ENCODE results near the gene SRRM2. TPM values are rescaled to one million over a fixed set of nuclear protein-coding genes. Genes with fewer than 3 reads are reported as not detected.

The SRRM2 gene
- 100 to 1,000 TPM; 377 to 539 TPM for total RNA-seq

GRCh38 chr16:2752035-2752849, at the start of gene SRRM2:
Gene SRRM2, plus strand, starts transcription at chr16:2752638. Its CDS starts 3,727 bp downstream, at chr16:2756365.
- peaks cover 11% of the 10 kb centered on the region for H3K4me1 ChIP-seq
- no peaks in the 10 kb centered on the region for H3K27me3 ChIP-seq
- no peak for TF ChIP-seq CTCF (IDR thresholded peaks at IDR 0.05)
- no peaks in the 10 kb centered on the region for H3K36me3 ChIP-seq
- peak within 1 kb of the TSS; percentile 72 for H3K4me3 ChIP-seq
- H3K9me3 ChIP-seq: no peaks in the 10 kb centered on the region
- peak within 1 kb of the TSS; percentile 92 to 96 for H3K9ac ChIP-seq (ENCODE audit: low read depth in 2 of 2, low read length in 2 of 2)
- intact Hi-C loops (cut with DNase I): no loop called here
- peak; percentile 95 for DNase-seq
- H3K27ac ChIP-seq: peak within 1 kb of the TSS; percentile 95

DNA sequence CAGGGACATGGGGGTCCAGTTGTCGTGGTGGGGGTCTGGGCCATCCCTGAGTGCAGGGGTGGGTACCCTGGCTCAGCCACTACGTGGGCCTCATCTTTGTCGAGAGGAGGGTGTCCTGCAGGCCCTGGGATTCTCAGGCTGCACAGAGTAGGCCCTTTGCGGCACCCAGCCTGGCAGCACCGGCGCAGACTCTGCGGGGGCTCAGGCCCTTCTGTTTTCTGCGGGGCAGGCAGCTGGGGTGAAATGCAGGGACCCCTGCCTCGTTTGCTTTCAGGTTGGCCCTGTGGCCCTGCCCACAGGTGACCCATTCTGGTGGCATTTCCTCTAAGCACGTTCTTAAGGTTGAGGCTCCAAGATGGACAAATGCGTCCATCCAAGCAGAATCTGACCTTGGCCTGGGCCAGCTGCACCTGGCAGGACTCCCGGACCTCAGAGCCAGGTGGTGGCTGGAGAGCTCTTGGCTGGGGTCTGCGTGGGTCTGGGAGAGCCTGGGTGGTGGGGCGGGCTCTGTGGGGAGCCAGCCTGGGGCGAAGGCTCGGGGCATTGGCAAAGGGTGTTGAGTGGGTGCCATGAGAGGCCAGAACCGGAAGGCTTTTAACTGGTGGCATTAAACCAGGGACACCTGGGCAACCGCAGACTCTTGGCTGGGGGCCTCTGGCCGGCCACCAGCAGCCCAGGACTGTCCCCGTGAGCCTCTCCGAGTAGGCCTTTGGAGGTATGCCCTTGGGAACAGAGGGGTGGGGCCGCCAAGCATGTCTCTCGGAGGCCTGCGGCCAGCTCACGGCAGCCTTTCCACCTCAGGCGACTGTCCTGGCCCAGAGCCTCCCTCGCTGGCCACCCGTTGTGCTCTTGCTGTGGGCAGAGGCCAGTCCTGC, 49.3 kb upstream of the SRRM2 start:
- no peaks in the 10 kb centered on the region for H3K9me3 ChIP-seq
- H3K4me1 ChIP-seq: no peaks in the 10 kb centered on the region
- H3K27me3 ChIP-seq: no peaks in the 10 kb centered on the region
- no peak for DNase-seq
- TF ChIP-seq CTCF (IDR thresholded peaks at IDR 0.05): no peak
- peaks cover 16% of the 10 kb centered on the region for H3K36me3 ChIP-seq
- H3K27ac ChIP-seq: no peak overlapping the region
- intact Hi-C loops (cut with DNase I): no loop called here
- no peak overlapping the region for H3K9ac ChIP-seq (ENCODE audit: low read depth in 2 of 2, low read length in 2 of 2)
- H3K4me3 ChIP-seq: no peak overlapping the region

GRCh38 chr16:2704166-2704982, 48.1 kb upstream of the SRRM2 start:
- Histone ChIP-seq H3K27me3 (no peaks in the 10 kb centered on the region), H3K9ac (ENCODE audit: low read depth in 2 of 2, low read length in 2 of 2) (no peak overlapping the region), H3K27ac (no peak overlapping the region), H3K9me3 (no peaks in the 10 kb centered on the region), H3K36me3 (peaks cover 21% of the 10 kb centered on the region), H3K4me3 (no peak overlapping the region), H3K4me1 (no peaks in the 10 kb centered on the region)
- intact Hi-C loops (cut with DNase I): no loop called here
- TF ChIP-seq CTCF (IDR thresholded peaks at IDR 0.05): no peak
- no peak for DNase-seq

GRCh38 chr16:2704983-2705275, 47.5 kb upstream of the SRRM2 start:
- intact Hi-C loops (cut with DNase I): no loop called here
- no peak for DNase-seq
- H3K9me3 ChIP-seq: no peaks in the 10 kb centered on the region
- H3K27ac ChIP-seq: no peak overlapping the region
- no peaks in the 10 kb centered on the region for H3K27me3 ChIP-seq
- no peak for TF ChIP-seq CTCF (IDR thresholded peaks at IDR 0.05)
- H3K36me3 ChIP-seq: peaks cover 21% of the 10 kb centered on the region
- no peak overlapping the region for H3K9ac ChIP-seq (ENCODE audit: low read depth in 2 of 2, low read length in 2 of 2)
- H3K4me3 ChIP-seq: no peak overlapping the region
- no peaks in the 10 kb centered on the region for H3K4me1 ChIP-seq

- H3K27me3 ChIP-seq: no peaks in the 10 kb centered on the region
- intact Hi-C loops (cut with DNase I): no loop called here
- no peak for TF ChIP-seq CTCF (IDR thresholded peaks at IDR 0.05)
- H3K36me3 ChIP-seq: peaks cover 21% of the 10 kb centered on the region
- H3K4me1 ChIP-seq: no peaks in the 10 kb centered on the region
- H3K9ac ChIP-seq (ENCODE audit: low read depth in 2 of 2, low read length in 2 of 2): no peak overlapping the region
- H3K27ac ChIP-seq: no peak overlapping the region
- no peak for DNase-seq
- H3K9me3 ChIP-seq: no peaks in the 10 kb centered on the region
- no peak overlapping the region for H3K4me3 ChIP-seq
Measured at GRCh38 chr16:2705351-2705750, 47.1 kb upstream of the SRRM2 start.
